HG03432 (cell line): ENCODE data around the gene TBC1D21.

Source experiments
- ATAC-seq: cut with Tn5 transposase; IDR thresholded peaks from one replicate; pipeline ENCODE4 v1.9.1; 2021; ENCODE audit warnings: mild to moderate bottlenecking, moderate library complexity; ENCODE audit not compliant: unreplicated experiment

TBC1D21 gene, protein sequence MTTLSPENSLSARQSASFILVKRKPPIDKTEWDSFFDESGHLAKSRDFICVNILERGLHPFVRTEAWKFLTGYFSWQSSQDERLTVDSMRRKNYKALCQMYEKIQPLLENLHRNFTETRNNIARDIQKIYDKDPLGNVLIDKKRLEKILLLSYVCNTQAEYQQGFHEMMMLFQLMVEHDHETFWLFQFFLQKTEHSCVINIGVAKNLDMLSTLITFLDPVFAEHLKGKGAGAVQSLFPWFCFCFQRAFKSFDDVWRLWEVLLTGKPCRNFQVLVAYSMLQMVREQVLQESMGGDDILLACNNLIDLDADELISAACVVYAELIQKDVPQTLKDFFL

GRCh38 chr15:73873456-73873855 lies at the start of gene TBC1D21:
Gene TBC1D21, plus strand, starts transcription at chr15:73873564. Its CDS starts 146 bp downstream, at chr15:73873710.
- ATAC-seq: no peak

DNA sequence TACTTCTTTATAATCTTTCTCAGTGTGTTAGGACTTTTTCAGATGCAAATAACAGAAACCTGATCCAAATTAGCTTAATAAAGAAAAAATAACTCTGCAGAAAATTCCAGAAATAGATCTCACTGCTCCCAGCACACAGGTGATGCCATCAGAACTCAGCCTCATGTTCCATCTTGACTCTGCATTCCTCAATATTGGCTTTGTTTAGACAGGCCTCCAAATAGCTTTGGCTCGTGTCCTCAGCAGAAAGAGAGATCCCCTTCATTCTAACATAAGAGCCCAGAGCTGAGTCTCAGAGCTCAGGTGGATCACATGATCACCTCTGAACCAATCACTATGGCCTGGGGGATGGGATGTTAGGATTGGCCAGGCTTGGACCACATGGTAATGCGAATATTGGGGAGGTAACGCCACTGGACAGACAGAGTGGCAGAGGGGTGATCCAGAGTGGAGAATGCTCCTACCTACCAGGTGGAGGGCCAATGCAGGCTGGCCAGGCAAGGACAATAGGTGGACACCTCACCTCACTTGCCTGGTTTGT lies 46.6 kb upstream of the TBC1D21 start:
- ATAC-seq: no peak

DNA sequence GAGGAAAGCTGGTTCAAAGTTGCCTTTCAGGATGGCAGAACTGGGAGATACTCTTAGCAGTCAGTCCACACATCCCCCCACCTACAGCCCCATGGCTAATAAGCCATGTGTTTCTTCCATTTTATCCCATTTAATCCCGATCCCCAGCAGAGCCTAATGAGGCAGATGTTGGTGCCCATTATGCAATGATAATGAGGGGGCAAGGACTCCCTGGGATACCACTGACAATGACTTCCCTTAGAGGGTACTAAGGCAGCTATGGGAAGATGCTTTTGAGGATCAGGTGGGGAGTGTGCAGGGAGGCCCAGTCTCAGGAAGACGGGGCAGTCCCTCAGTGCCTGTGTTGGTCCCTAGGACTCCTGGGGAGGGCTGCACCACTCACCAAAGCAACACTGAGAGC lies 43.8 kb upstream of the TBC1D21 start:
- no peak for ATAC-seq

DNA sequence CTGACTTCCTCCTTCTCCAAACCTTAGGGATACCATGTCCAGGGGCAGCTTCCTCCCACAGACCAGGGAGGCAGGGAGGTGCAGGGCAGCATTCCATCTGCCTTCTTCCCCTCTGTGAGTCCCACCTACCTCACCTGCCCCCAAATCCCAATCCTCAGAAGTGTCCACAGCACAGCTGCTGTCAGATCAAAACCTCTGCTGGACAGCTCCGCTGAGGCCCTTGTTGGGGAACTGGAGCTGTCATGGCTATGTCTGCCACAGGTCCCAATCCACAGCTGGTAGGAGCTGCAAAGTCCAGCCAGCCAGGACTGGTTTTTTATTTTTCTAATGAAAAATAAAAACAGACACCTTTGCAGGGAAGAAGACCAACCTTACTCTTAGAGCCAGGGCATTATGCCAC lies 40.7 kb upstream of the TBC1D21 start:
- no peak for ATAC-seq

DNA sequence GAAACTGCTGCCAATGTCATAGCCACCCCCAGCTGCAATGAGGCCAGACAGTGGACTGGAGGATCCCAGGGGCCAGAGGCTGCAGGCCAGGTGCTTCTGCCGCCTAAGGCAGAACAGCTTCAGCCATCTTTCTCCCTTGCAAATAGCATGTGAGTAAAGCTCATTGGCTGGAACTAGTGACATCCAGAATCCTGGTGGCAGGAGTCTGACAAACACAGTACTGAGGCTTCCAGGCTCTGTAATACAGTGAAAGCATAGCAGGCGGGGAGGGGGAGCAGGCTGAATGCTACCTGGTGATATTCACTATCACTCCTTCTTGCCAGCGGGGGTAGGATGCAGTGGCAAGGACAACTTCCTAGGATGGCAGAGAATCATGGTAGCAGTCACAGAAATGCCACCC lies 36.5 kb upstream of the TBC1D21 start:
- no peak for ATAC-seq

DNA sequence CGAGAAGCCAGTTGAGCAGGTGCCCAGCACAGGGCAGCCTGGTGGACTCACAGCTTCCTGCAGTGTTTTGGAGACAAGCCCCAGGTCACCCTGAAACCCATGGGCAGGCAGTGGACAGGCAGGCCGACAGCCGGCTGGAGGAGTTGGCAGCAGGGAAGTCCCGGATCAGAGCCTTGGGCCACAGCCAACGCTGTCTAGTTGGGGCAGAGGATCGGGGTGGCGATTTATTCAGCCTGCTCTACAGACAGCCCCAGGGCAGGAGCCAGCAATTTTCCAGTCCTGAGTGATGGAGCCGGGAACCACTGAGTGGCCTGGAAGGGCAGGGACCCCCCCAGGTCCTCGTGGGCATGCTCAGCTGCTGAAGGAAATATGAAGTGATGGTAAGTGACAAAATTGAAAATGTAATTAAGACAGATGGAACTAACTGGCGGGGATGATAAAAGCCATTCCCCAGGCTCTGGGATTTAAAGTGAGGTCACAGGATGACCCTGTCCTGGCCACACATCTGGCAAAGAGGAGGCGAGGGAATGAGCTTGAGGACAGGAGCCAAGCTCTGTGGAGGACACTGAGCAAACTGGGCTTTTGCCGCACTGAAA lies 34.4 kb upstream of the TBC1D21 start:
- no peak for ATAC-seq

DNA sequence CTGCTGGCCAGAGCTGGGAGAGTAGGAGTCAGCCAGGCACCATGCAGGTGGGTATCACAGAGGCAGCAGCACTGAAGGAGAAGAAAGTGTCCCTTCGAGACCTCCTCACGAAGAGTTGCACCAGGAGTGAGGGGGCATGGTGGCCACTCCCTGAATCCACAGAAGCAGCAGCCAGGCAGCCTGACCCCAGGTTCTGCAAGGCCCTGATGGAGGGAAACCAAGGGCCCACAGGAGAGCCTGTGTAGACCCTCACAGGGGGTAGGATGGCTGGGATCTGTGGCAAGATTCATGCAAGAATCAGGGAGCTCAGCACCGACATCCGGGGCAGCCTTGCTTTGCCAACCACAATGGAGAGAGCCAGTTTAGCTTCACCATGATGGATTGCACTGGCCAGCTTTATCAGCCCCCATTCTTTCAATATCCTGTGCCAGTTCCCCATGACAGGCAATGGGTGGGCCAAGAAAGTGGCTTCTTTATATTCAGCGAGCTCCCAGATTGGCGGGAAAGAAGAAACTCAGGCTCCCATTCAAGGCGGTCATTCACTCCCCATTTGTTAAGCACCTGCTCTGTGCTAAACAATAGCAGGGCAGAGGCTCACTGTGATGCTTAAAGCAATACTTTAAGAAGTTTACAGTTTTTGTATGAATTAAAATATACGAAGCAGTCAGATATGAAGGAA lies 33.5 kb upstream of the TBC1D21 start:
- no peak for ATAC-seq

DNA sequence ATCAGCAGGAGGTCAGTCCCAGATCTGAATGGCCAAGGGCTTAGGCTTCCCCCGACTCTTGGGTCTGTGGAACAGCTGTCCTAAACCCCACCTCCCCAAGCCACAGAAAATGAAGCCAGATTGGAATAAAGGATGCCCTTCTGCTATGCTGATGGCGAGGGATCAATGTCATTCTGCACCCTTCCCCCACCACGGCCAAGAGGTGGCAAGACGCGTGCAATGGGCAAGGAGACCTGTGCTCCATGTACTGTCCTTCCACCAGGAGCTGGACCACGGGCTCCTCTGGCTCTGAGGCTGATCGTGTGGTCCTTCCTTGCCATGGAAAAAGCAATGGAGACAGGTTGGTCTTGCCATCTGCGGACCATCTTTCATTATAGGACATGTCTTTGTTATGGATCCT lies 32.6 kb upstream of the TBC1D21 start:
- ATAC-seq: no peak

DNA sequence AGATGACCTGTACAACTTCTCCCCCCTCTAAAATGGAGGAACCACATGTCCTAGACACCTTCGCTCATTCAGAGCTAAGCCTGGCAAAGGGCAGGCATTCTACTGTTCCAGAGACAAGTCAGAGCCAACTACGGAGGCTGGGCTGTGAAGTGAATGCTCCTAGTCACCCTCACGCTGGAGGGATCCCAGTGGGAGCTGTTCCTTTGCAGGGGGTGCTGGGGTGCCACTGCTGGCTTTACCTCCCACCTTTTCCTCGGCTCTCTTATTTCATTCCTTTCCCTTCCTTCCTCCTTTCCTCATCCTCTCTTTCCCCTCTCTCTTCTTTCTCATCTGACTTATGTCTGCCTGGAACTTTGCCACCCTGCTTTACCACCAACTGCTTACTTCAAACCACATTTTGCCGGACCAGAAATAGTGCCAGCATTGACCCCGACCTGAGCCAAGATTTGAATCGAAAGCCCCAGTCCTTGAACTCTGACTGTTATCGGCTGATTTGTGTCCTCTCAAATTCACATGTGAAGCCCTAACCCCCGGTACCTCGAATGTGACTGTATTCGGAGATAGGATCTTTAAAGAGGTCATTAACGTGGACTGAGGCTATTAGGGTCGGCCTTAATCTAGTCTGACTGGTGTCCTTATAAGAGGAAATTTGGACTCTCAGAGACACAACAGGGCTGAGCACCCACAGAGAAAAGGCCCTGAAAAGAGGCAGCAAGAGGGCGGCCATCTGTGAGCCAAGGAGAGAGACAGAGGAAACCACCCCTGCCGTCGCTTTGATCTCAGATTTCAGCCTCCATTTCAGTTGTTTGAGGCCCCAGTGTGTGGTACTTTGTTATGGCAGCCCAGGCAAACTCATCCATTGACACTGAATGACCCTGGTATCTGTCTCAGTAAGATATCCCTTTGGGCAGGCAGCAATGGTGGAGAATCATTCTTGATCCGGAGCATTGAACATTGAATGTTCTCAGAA lies 31.3 kb upstream of the TBC1D21 start:
- no peak for ATAC-seq

DNA sequence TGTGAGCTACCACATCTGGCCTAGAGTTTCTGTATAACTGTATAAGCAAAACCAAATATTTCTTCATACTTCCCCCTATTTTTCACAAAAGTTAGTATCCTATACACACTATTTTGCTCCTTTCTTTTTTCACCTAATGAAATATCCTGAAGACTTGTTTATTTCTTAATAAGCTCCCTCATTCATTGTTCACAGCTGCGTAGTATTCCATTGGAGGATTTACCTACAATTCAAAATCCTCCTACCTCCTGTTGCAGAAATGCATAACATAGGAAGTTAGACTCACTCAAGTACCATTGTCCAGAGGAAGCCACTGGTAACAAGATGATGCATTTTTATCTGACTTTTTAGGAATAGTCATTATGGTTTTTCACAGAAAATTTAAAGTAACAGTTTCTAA lies 29.6 kb upstream of the TBC1D21 start:
- ATAC-seq: no peak

DNA sequence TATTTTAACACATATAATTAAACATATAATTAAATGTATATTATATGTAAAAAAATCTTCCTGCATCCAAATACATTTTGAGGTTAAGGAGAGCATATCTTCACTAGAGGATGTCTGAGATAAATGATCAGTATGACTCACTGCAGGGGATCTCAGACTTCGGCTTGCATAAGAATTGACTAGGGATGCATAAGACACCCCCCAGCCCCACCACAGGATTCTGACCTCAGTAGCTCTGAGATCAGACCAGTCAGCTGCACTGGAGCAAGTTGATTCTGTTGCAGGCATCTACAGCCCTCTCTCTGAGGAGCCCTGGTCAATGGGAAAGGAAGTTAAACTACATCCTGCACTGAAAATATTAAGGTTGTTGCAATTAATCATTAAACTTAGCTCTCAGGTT lies 29.0 kb upstream of the TBC1D21 start:
- ATAC-seq: no peak

DNA sequence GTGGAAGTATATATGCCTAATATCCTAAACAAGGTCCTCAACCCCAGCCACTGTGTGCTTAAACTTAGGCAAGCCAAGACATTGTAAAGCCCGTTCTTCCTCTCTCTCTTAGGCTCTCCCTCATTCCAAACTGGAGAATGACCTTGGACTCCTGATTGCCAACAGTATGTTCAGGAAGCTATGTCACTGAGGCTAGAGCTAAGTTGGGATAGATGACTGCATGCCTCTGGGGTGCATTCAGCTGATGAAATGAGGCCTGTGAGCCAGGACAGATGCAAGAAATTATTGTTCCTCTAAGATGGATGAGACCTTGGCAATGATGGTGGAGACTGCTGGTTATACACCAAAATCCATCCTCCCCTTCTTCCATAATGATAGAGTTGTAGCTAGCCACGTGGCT lies 27.9 kb upstream of the TBC1D21 start:
- no peak for ATAC-seq

DNA sequence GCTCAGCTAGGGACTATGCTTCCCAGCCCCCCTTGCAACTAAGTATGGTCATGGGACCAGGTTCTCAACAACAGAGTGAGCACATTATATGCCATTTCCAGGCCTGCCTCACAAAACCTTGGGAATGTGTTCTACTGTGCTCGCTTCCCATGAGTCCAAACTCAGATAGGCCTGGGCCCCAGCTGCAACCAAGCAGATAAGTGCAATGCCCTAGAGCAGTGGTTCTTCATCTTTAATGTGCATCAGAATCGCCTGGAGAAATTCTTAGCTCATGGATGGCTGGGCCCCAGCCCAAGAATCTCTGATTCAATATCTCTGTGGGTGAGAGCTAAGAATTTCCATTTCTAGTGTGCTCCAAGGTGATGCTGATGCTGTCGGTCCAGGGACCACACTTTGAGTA lies 27.5 kb upstream of the TBC1D21 start:
- ATAC-seq: no peak

DNA sequence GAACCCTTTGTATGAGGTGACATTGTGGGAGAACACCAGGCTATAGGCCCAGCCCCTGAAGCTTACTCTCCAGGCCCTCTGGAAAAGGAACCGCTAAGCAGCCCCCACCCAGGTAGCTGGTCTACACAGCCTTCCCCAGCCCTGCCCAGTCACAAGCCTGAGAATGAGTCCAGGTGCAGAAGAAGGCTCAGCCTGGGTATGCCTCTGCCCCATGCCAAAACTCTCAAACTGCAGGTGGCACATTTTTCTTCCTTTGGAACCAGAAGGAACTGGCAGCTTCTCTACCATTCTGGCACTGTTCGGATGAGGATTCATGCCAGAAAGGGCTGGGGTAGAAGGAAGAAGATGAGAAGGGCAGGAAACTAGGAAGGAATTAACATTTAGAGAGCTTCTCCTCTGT lies 23.7 kb upstream of the TBC1D21 start:
- ATAC-seq: no peak

DNA sequence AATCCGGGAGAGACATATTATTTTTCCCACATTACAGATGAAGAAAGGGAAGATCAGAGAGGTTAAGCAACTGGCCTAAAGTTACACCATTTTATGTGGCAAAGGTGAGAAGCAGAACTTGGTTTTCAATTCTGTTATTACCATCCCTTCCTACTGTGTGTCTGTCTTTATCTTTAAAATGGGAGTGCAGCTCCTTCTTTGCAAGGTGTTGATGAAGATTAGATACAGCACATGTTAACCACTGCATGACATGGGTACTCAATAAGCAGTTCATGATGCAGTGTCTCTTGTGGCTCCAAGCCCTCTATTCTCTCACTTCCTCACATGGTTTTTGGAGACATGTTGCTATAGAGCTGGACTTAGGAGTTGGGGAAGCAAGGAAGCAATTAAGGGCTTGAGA lies 23.1 kb upstream of the TBC1D21 start:
- no peak for ATAC-seq

DNA sequence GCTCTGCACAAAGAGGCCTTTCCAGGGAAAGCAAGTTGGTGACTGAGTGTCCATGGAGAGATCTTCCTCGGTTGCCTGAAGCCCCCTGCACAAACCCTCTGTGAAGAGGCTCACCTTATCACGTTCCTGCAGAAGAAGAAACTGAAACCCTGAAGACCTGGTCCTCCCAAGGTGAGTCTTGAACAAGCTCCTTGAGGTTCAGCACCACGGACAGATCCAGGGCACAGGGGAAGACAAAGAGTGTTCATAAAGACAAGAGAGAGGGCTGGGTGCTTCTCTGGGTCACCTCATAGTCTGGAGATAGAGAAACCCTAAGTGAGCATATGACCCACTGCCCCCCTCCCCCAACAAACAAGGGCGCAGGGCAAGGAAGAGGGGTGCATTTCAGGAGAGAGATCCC lies 21.7 kb upstream of the TBC1D21 start:
- no peak for ATAC-seq

DNA sequence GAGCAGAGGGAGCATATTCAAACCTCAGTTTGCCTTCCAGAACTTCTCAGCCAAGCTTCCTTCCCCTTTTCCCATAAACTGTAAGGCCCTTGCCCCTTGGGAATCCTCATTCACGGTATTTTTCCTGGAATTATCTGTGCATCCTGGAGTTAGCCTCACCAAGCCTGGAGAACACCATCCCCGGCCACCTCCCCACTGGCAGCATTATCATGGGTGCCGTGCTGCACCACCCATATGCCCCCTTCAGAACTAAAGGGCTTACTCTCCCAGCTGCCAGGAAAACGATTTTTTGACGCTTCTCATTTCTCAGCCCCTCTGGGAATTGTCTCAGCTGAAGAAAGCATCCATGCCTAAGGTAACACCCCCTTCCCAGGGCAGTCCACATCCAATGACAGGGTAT lies 20.9 kb upstream of the TBC1D21 start:
- no peak for ATAC-seq

DNA sequence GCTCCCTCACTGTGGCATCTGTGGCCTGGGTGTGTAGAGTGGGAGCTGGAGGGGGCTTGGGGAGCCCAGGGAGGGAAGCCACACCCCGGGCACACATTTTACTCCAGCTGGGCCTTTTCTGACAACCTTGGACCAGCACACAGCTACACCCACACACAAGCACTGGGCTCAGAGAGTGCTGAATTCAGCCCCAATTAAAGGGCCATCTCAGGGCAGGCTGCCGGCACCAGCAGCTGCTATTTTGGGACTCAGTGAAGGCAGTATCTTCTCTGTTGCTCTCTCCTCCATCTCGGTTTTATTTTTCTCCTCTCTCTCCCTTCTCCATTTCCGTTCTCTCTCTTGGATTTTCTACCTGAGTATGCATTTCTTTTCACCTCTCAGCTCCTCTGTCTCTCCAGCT lies 19.1 kb upstream of the TBC1D21 start:
- ATAC-seq: no peak

DNA sequence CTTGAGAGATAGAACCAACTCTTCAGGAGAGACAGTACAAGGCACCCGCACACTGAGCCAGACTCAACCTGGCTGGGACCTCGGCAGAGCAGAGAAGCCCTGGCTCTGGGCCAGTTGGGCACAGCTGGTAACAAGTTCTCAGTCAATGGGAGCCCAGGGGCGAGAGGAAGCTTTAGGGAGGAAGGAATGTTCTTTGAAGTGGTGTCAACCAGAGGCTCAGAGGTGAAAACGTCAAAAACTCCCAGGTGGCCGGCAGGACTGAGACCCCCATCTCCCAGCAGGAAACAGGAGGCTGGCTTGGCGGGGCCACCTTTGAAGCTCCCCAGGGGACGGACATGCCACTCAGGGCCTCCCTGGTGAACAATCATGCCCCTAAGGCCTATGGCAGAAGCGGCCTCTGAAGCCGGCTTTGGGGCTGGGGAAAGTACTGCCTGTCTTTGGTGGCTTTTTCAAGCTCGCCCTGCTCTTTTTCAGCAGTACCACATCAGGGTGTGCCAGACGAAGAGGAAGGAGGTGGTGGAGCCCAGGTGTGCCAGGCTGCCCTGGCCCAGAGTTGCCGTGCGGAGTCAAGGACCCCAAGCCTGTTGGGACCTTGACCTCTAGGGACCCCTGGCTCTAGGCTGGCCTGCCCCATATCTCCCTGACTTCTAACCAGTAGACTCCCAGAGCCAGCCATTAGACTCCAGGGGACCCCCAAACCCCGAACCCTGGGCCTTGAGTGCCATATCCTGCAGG lies 16.7 kb upstream of the TBC1D21 start:
- ATAC-seq: no peak
